ENCODE data around the gene SNTB2. TPM values are rescaled to one million over a fixed set of nuclear protein-coding genes. Genes with fewer than 3 reads are reported as not detected.

Gene SNTB2
- polyA plus RNA-seq (2012; rRNA removed), result 13.0 and 14.4 TPM in 2 replicates
- 10.2 and 11.4 TPM in 2 replicates for polyA plus RNA-seq (2012; cell fraction: cytosol; rRNA removed)
- 11.8 and 24.0 TPM in 2 replicates for polyA plus RNA-seq (2012; cell fraction: nucleus; rRNA removed)

DNA sequence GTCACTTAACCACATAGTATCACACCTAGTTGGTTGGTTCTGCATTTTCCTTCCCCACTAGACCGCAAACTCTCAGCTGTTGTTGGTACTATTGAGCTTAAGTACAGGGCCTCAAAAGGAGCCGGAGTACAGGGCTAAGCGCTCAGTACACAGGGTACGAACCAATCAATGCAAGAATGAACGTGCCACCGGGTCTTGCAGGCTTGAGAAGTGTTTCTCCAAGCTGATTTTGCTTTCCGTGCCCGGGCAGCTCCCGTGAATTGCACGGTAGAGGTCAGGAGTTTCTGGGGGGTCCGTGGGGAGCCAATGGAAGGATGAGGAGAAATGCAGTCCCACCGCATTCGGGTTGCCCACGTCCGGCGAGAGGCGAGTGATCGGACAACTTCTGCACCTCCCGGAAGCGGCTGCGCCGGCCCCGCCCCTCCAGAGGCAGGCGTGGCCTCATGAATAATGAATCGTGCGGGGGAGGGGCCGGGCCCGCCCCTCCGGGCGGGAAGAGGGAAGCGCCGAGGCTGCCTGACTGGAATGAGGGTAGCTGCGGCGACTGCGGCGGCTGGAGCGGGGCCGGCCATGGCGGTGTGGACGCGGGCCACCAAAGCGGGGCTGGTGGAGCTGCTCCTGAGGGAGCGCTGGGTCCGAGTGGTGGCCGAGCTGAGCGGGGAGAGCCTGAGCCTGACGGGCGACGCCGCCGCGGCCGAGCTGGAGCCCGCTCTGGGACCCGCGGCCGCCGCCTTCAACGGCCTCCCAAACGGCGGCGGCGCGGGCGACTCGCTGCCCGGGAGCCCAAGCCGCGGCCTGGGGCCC, at the start of gene SNTB2:
Gene SNTB2, plus strand, starts transcription at position 523 of the 804 bp plus-strand sequence. Its CDS starts 3 bp downstream, at position 526.
- CTCF ChIA-PET, result interaction anchor here (1.2 to 2.4 kb wide), 3 partner anchors 32 to 102 kb away, joined by 3 to 11 read pairs (median 4); no protein-coding TSS in a partner anchor
- peaks cover 18 to 22% of the 10 kb centered on the region in 2 experiments for H3K4me1 ChIP-seq (ENCODE audit: control insufficient read depth in 1 of 2, insufficient read depth in 2 of 2, low read depth in 1 of 2, low read length in 1 of 2)
- H3K36me3 ChIP-seq (replicated peaks in 1 of 2; ENCODE audit: control insufficient read depth in 1 of 2, insufficient read depth in 2 of 2, low read length in 1 of 2), result no peaks in the 10 kb centered on the region
- H3F3A ChIP-seq (replicated peaks; ENCODE audit: insufficient read depth), result peaks cover 10% of the 10 kb centered on the region
- peak within 1 kb of the TSS; percentile 44 to 86 for H3K27ac ChIP-seq (ENCODE audit: low read depth in 2 of 2, low read length in 1 of 2)
- no peaks in the 10 kb centered on the region for H3K9me2 ChIP-seq
- POLR2A ChIA-PET, result interaction anchor here (1.2 kb wide), 1 partner anchor 101 kb away, joined by 3 read pairs; no protein-coding TSS in a partner anchor
- peak within 1 kb of the TSS; percentile 82 for H3K9ac ChIP-seq
- H2AFZ ChIP-seq (ENCODE audit: low read depth), result peak within 1 kb of the TSS; percentile 92
- peaks cover 43% of the 10 kb centered on the region for H3K79me2 ChIP-seq (ENCODE audit: insufficient read depth)
- H3K4me3 ChIP-seq (ENCODE audit: low read depth in 2 of 2, low read length in 1 of 2), result peak within 1 kb of the TSS; percentile 76 to 78
- DNase-seq, result peak; percentile 96
- H4K20me1 ChIP-seq (ENCODE audit: insufficient read depth), result peaks cover 23% of the 10 kb centered on the region
- 5% methylated on average over 24 of the region's 69 CpGs for WGBS (ENCODE audit: low lambda C conversion rate)
- no peaks in the 10 kb centered on the region for H3K27me3 ChIP-seq (ENCODE audit: insufficient read depth)
- H3K9me3 ChIP-seq, result no peaks in the 10 kb centered on the region
- H3K4me2 ChIP-seq, result peak within 1 kb of the TSS; percentile 85
- TF ChIP-seq FOXM1 (IDR thresholded peaks at IDR 0.05; ENCODE audit: low read depth) (no peak), MXI1 (IDR thresholded peaks at IDR 0.05; ENCODE audit: low read depth, low read length) (peak; percentile 20; the same call in 1 of the 2 replicates), EP300 (IDR thresholded peaks at IDR 0.05; ENCODE audit: borderline replicate concordance in 1 of 2, low read depth in 1 of 2, low read length in 1 of 2) (0 out of 4 replicates have a peak, but pooled peaks of 1 of the 2 experiments have one; percentile 14), SIN3A (IDR thresholded peaks at IDR 0.05; ENCODE audit: borderline replicate concordance, low read depth, low read length) (peak; percentile 96), EZH2phosphoT487 (IDR thresholded peaks at IDR 0.05; ENCODE audit: borderline replicate concordance, low read depth) (no peak), ELF1 (IDR thresholded peaks at IDR 0.05) (peak; percentile 84), CTCF (IDR thresholded peaks at IDR 0.05) (no peak), NRF1 (IDR thresholded peaks at IDR 0.05; ENCODE audit: low read depth, low read length) (peak; percentile 67), USF2 (IDR thresholded peaks at IDR 0.05; ENCODE audit: borderline replicate concordance, low read depth, low read length) (no peak), MEF2A (IDR thresholded peaks at IDR 0.05; ENCODE audit: borderline replicate concordance, low read depth) (no peak), RAD21 (IDR thresholded peaks at IDR 0.05; ENCODE audit: low read length) (no peak), SMC3 (IDR thresholded peaks at IDR 0.05; ENCODE audit: low read depth, low read length) (peak; percentile 12; the same call in 1 of the 2 replicates), POLR2AphosphoS5 (IDR thresholded peaks at IDR 0.05; ENCODE audit: low read depth, low read length) (peak; percentile 88), RFX5 (IDR thresholded peaks at IDR 0.05; ENCODE audit: low read length) (no peak), TAF1 (IDR thresholded peaks at IDR 0.05; ENCODE audit: borderline replicate concordance, low read depth, low read length) (peak; percentile 78), TCF12 (IDR thresholded peaks at IDR 0.05) (no peak), RXRA (IDR thresholded peaks at IDR 0.05; ENCODE audit: borderline replicate concordance, low read depth) (no peak), GABPA (IDR thresholded peaks at IDR 0.05; ENCODE audit: low read depth) (peak; percentile 42; the same call in 1 of the 2 replicates), JUND (IDR thresholded peaks at IDR 0.05) (peak; percentile 9; the same call in 1 of the 2 replicates)
- TF ChIP-seq, protein P1, sequence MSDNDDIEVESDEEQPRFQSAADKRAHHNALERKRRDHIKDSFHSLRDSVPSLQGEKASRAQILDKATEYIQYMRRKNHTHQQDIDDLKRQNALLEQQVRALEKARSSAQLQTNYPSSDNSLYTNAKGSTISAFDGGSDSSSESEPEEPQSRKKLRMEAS (IDR thresholded peaks at IDR 0.05; ENCODE audit: low read depth), result peak; percentile 68; the same call in 1 of the 2 replicates
- TF ChIP-seq, protein P2, sequence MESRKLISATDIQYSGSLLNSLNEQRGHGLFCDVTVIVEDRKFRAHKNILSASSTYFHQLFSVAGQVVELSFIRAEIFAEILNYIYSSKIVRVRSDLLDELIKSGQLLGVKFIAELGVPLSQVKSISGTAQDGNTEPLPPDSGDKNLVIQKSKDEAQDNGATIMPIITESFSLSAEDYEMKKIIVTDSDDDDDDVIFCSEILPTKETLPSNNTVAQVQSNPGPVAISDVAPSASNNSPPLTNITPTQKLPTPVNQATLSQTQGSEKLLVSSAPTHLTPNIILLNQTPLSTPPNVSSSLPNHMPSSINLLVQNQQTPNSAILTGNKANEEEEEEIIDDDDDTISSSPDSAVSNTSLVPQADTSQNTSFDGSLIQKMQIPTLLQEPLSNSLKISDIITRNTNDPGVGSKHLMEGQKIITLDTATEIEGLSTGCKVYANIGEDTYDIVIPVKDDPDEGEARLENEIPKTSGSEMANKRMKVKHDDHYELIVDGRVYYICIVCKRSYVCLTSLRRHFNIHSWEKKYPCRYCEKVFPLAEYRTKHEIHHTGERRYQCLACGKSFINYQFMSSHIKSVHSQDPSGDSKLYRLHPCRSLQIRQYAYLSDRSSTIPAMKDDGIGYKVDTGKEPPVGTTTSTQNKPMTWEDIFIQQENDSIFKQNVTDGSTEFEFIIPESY (IDR thresholded peaks at IDR 0.05; ENCODE audit: borderline replicate concordance, low read depth), result no peak
- TF ChIP-seq, protein P3, sequence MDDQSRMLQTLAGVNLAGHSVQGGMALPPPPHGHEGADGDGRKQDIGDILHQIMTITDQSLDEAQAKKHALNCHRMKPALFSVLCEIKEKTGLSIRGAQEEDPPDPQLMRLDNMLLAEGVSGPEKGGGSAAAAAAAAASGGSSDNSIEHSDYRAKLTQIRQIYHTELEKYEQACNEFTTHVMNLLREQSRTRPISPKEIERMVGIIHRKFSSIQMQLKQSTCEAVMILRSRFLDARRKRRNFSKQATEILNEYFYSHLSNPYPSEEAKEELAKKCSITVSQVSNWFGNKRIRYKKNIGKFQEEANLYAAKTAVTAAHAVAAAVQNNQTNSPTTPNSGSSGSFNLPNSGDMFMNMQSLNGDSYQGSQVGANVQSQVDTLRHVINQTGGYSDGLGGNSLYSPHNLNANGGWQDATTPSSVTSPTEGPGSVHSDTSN (IDR thresholded peaks at IDR 0.05), result peak; percentile 56
- TF ChIP-seq, protein P4, sequence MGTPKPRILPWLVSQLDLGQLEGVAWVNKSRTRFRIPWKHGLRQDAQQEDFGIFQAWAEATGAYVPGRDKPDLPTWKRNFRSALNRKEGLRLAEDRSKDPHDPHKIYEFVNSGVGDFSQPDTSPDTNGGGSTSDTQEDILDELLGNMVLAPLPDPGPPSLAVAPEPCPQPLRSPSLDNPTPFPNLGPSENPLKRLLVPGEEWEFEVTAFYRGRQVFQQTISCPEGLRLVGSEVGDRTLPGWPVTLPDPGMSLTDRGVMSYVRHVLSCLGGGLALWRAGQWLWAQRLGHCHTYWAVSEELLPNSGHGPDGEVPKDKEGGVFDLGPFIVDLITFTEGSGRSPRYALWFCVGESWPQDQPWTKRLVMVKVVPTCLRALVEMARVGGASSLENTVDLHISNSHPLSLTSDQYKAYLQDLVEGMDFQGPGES (IDR thresholded peaks at IDR 0.05; ENCODE audit: low read depth, low read length), result no peak
- TF ChIP-seq, protein P5, sequence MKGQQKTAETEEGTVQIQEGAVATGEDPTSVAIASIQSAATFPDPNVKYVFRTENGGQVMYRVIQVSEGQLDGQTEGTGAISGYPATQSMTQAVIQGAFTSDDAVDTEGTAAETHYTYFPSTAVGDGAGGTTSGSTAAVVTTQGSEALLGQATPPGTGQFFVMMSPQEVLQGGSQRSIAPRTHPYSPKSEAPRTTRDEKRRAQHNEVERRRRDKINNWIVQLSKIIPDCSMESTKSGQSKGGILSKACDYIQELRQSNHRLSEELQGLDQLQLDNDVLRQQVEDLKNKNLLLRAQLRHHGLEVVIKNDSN (IDR thresholded peaks at IDR 0.05; ENCODE audit: borderline replicate concordance, low read depth), result no peak

Measured in SK-N-SH (cell line).